Measurements from ENCODE around the gene HSPA1B.
"Not testable (repeated sequence)": the region's sequence is repeated elsewhere in the genome, so short reads cannot be mapped to it uniquely, and the experiment has no call there.

The HSPA1B gene

GRCh38 chr6:31811645-31812044 lies 15.9 kb upstream of the HSPA1B start:
- peaks cover 24 to 28% of the 10 kb centered on the region in 2 donors for H3K4me1 Mint-ChIP-seq (ENCODE audit: low read depth in 2 of 2)
- ATAC-seq (replicated peaks) = no peak
- H3K27ac Mint-ChIP-seq = no peak overlapping the region
- H3K36me3 Mint-ChIP-seq (ENCODE audit: insufficient read depth) = peaks cover 14% of the 10 kb centered on the region
- H3K27me3 Mint-ChIP-seq = no peaks in the 10 kb centered on the region
- H3K4me3 Mint-ChIP-seq = no peak overlapping the region
- DNase-seq = no peak
- H3K9me3 Mint-ChIP-seq = no peaks in the 10 kb centered on the region

- no peaks in the 10 kb centered on the region for H3K27me3 Mint-ChIP-seq
- H3K9me3 Mint-ChIP-seq = no peaks in the 10 kb centered on the region
- no peak for ATAC-seq (replicated peaks)
- H3K4me1 Mint-ChIP-seq (ENCODE audit: low read depth in 2 of 2) = peaks cover 29 to 34% of the 10 kb centered on the region in 2 donors
- peak overlapping the region; percentile 65 to 86 for H3K27ac Mint-ChIP-seq
- peak overlapping the region; percentile 94 to 97 for H3K4me3 Mint-ChIP-seq
- peaks cover 19% of the 10 kb centered on the region for H3K36me3 Mint-ChIP-seq (ENCODE audit: insufficient read depth)
- no peak for DNase-seq
These were observed 14.1 kb upstream of the HSPA1B start for GRCh38 chr6:31813465-31813849.

- peak overlapping the region; percentile 79 to 95 for H3K27ac Mint-ChIP-seq
- peaks cover 33 to 40% of the 10 kb centered on the region in 2 donors for H3K4me1 Mint-ChIP-seq (ENCODE audit: low read depth in 2 of 2)
- peak; percentile 56 for ATAC-seq (replicated peaks)
- no peaks in the 10 kb centered on the region for H3K27me3 Mint-ChIP-seq
- H3K9me3 Mint-ChIP-seq = no peaks in the 10 kb centered on the region
- DNase-seq = peak in 1 of 3 experiments; percentile 24
- H3K4me3 Mint-ChIP-seq = peak overlapping the region; percentile 94 to 97
- H3K36me3 Mint-ChIP-seq (ENCODE audit: insufficient read depth) = peaks cover 16% of the 10 kb centered on the region
These were observed 12.9 kb upstream of the HSPA1B start for GRCh38 chr6:31814677-31815024.

- Mint-ChIP-seq H3K4me1 (ENCODE audit: low read depth in 2 of 2) (peaks cover 36 to 40% of the 10 kb centered on the region in 2 donors), H3K4me3 (peak within 1 kb of the TSS; percentile 94 to 97)
These were observed 12.3 kb upstream of the HSPA1B start, which contains the start of the genes HSPA1A and HSPA1L for GRCh38 chr6:31815025-31815838. Gene HSPA1A (plus strand): TSS chr6:31815543. CDS start chr6:31815757, 214 bp downstream. Gene HSPA1L (minus strand): TSS chr6:31815283. CDS start chr6:31811972, 3,311 bp downstream.

GRCh38 chr6:31817133-31817928 lies 10.2 kb upstream of the HSPA1B start:
- Mint-ChIP-seq H3K4me3 (peak overlapping the region; percentile 85 to 86), H3K36me3 (ENCODE audit: insufficient read depth) (peaks cover 19% of the 10 kb centered on the region), H3K4me1 (ENCODE audit: low read depth in 2 of 2) (peaks cover 41 to 48% of the 10 kb centered on the region in 2 donors), H3K27ac (peak overlapping the region; percentile 72 to 82)
- ATAC-seq (replicated peaks) = peak; percentile 54
- not testable (repeated sequence) for H3K27me3 Mint-ChIP-seq, H3K9me3 Mint-ChIP-seq, DNase-seq

More at GRCh38 chr6:31815025-31815838, 12.3 kb upstream of the HSPA1B start, which contains the start of the genes HSPA1A and HSPA1L:
- no peaks in the 10 kb centered on the region for H3K9me3 Mint-ChIP-seq
- peak in 1 of 3 experiments; percentile 18 for DNase-seq
- H3K27me3 Mint-ChIP-seq = no peaks in the 10 kb centered on the region
- peak within 1 kb of the TSS; percentile 79 to 95 for H3K27ac Mint-ChIP-seq
- H3K36me3 Mint-ChIP-seq (ENCODE audit: insufficient read depth) = peaks cover 16% of the 10 kb centered on the region
- ATAC-seq (replicated peaks) = peak; percentile 23

GRCh38 chr6:31817929-31818511 lies 9.5 kb upstream of the HSPA1B start:
- H3K4me1 Mint-ChIP-seq (ENCODE audit: low read depth in 2 of 2) = peaks cover 38 to 48% of the 10 kb centered on the region in 2 donors
- not testable (repeated sequence) for DNase-seq; ATAC-seq (replicated peaks); H3K27me3 Mint-ChIP-seq; H3K9me3 Mint-ChIP-seq
- peak overlapping the region; percentile 72 to 82 for H3K27ac Mint-ChIP-seq
- peak overlapping the region; percentile 85 to 86 for H3K4me3 Mint-ChIP-seq
- peaks cover 22% of the 10 kb centered on the region for H3K36me3 Mint-ChIP-seq (ENCODE audit: insufficient read depth)

GRCh38 chr6:31819871-31820299 lies 7.7 kb upstream of the HSPA1B start:
- ATAC-seq (replicated peaks) = no peak
- no peaks in the 10 kb centered on the region for H3K27me3 Mint-ChIP-seq
- peaks cover 30 to 36% of the 10 kb centered on the region in 2 donors for H3K4me1 Mint-ChIP-seq (ENCODE audit: low read depth in 2 of 2)
- no peaks in the 10 kb centered on the region for H3K9me3 Mint-ChIP-seq
- H3K36me3 Mint-ChIP-seq (ENCODE audit: insufficient read depth) = peaks cover 25% of the 10 kb centered on the region
- H3K4me3 Mint-ChIP-seq = peak overlapping the region in 1 of 2 donors; percentile 95
- no peak for DNase-seq
- peak overlapping the region in 1 of 2 donors; percentile 36 for H3K27ac Mint-ChIP-seq

GRCh38 chr6:31820399-31820798 lies 7.1 kb upstream of the HSPA1B start:
- peak overlapping the region; percentile 89 to 95 for H3K4me3 Mint-ChIP-seq
- not testable (repeated sequence) for H3K27me3 Mint-ChIP-seq; H3K27ac Mint-ChIP-seq; ATAC-seq (replicated peaks); H3K9me3 Mint-ChIP-seq; DNase-seq
- H3K36me3 Mint-ChIP-seq (ENCODE audit: insufficient read depth) = peaks cover 25% of the 10 kb centered on the region
- peaks cover 28 to 38% of the 10 kb centered on the region in 2 donors for H3K4me1 Mint-ChIP-seq (ENCODE audit: low read depth in 2 of 2)

- peaks cover 28 to 46% of the 10 kb centered on the region in 2 donors for H3K4me1 Mint-ChIP-seq (ENCODE audit: low read depth in 2 of 2)
- H3K9me3 Mint-ChIP-seq = no peaks in the 10 kb centered on the region
- peaks cover 21% of the 10 kb centered on the region for H3K36me3 Mint-ChIP-seq (ENCODE audit: insufficient read depth)
- H3K4me3 Mint-ChIP-seq = peak overlapping the region; percentile 89 to 95
- DNase-seq (no peak), ATAC-seq (replicated peaks) (peak; percentile 23)
- H3K27me3 Mint-ChIP-seq = no peaks in the 10 kb centered on the region
- H3K27ac Mint-ChIP-seq = peak overlapping the region; percentile 95 to 98
These were observed 6.1 kb upstream of the HSPA1B start for GRCh38 chr6:31821301-31822035.

- H3K36me3 Mint-ChIP-seq (ENCODE audit: insufficient read depth) = peaks cover 23% of the 10 kb centered on the region
- peaks cover 35 to 52% of the 10 kb centered on the region in 2 donors for H3K4me1 Mint-ChIP-seq (ENCODE audit: low read depth in 2 of 2)
- H3K9me3 Mint-ChIP-seq = no peaks in the 10 kb centered on the region
- no peaks in the 10 kb centered on the region for H3K27me3 Mint-ChIP-seq
- H3K27ac Mint-ChIP-seq = peak overlapping the region; percentile 95 to 98
- DNase-seq (peak; percentile 37 to 47 (median 41)), ATAC-seq (replicated peaks) (peak; percentile 51)
- peak overlapping the region; percentile 89 to 95 for H3K4me3 Mint-ChIP-seq
These were observed 5.3 kb upstream of the HSPA1B start for GRCh38 chr6:31822036-31822821.

GRCh38 chr6:31823592-31824196 lies 3.8 kb upstream of the HSPA1B start:
- H3K27ac Mint-ChIP-seq = peak overlapping the region; percentile 35 to 95
- ATAC-seq (replicated peaks); H3K9me3 Mint-ChIP-seq; H3K27me3 Mint-ChIP-seq; DNase-seq: not testable (repeated sequence)
- peaks cover 28 to 40% of the 10 kb centered on the region in 2 donors for H3K4me1 Mint-ChIP-seq (ENCODE audit: low read depth in 2 of 2)
- peaks cover 21% of the 10 kb centered on the region for H3K36me3 Mint-ChIP-seq (ENCODE audit: insufficient read depth)
- peak overlapping the region in 1 of 2 donors; percentile 21 for H3K4me3 Mint-ChIP-seq

Measured in effector memory CD8-positive, alpha-beta T cell (primary cell).